ENCODE results near the gene ABLIM3. TPM values are rescaled to one million over a fixed set of nuclear protein-coding genes. Genes with fewer than 3 reads are reported as not detected.

Gene ABLIM3
- total and polyA plus RNA-seq, 9 of the 15 experiments (the other 6 are each of a cell fraction or from before 2014, with no cell fraction given), result 0.03 to 0.38 (median 0.11) TPM

GRCh38 chr5:149113669-149114068 is 27.6 kb upstream of the ABLIM3 start:
- 10% methylated on average over 2 of the region's 2 CpGs for WGBS (ENCODE audit: insufficient coverage, low coverage, missing lambda C conversion rate)
- intact Hi-C loops (cut with micrococcal nuclease), result loop anchor here (1.0 to 10.0 kb wide), 5 partner anchors 79 to 939 kb away; no protein-coding TSS in a partner anchor

More at GRCh38 chr5:149113669-149114068, 27.6 kb upstream of the ABLIM3 start:
- no TSS peak for BruUV-seq (replicated peaks)
- no peaks in the 10 kb centered on the region for H3K4me1 ChIP-seq (replicated peaks in 1 of 2; ENCODE audit: control insufficient read depth in 2 of 2, insufficient read depth in 2 of 2, low read length in 2 of 2)
- TF ChIP-seq CGGBP1 (CRISPR knock-in tag; IDR thresholded peaks at IDR 0.05), result no peak
- no peak for TF ChIP-seq PHF8 (IDR thresholded peaks at IDR 0.05; ENCODE audit: borderline replicate concordance, low read length)
- no peaks in the 10 kb centered on the region for H3K79me2 ChIP-seq (ENCODE audit: control insufficient read depth, insufficient read depth, low read length)
- no peak overlapping the region for H3K9ac ChIP-seq (ENCODE audit: insufficient read depth in 1 of 2, low read depth in 2 of 2, low read length in 2 of 2)
- ATAC-seq (no peak), FAIRE-seq (no peak), DNase-seq (ENCODE audit: extremely low read depth in 1 of 4, low spot score in 3 of 4) (no peak)
- H3K27me3 ChIP-seq (ENCODE audit: control insufficient read depth in 2 of 2, insufficient read depth in 2 of 2, low read length in 2 of 2), result peaks cover 0 to 5% of the 10 kb centered on the region in 2 experiments; a peak in 1 of 5 replicates
- H4K20me1 ChIP-seq (replicated peaks; ENCODE audit: control insufficient read depth, insufficient read depth, low read length), result no peaks in the 10 kb centered on the region
- H2AFZ ChIP-seq (ENCODE audit: low read depth, low read length), result no peak overlapping the region
- in situ Hi-C loops (cut with MboI), result loop anchor here (10.0 kb wide), 1 partner anchor 209 kb away; no protein-coding TSS in a partner anchor
- H3K9me1 ChIP-seq (ENCODE audit: control insufficient read depth, insufficient read depth, low read length), result no peaks in the 10 kb centered on the region
- no peak overlapping the region for H3K4me2 ChIP-seq (ENCODE audit: insufficient read depth, low read length)
- H3K36me3 ChIP-seq (ENCODE audit: control insufficient read depth, insufficient read depth, low read length), result no peaks in the 10 kb centered on the region
- H3K27ac ChIP-seq (ENCODE audit: extremely low read depth, low read depth, low read length), result no peak overlapping the region
- CTCF ChIA-PET (ENCODE audit: low intra/inter-chr PET ratio), result interaction anchor here (2.4 kb wide), 1 partner anchor 381 kb away, joined by 17 read pairs; no protein-coding TSS in a partner anchor
- POLR2A ChIA-PET, result no interaction called here
- no peak overlapping the region for H3K4me3 ChIP-seq
- H3K9me3 ChIP-seq (replicated peaks; ENCODE audit: control insufficient read depth, insufficient read depth, low read depth, low read length), result no peaks in the 10 kb centered on the region

Data from K562 (cell line).